Skeletal muscle satellite cell (primary cell): Measurements from ENCODE around the gene SEC22A.
A peak's percentile ranks its signal among the peaks of the same experiment; 100 is the strongest.
"Not testable (repeated sequence)": the region's sequence is repeated elsewhere in the genome, so short reads cannot be mapped to it uniquely, and the experiment has no call there.

ENCODE experiments used
- H3K27me3 ChIP-seq: 2 replicates; pipeline ENCODE4 v1.7.0; 2013; ENCODE audit warnings: low read length; ENCODE audit not compliant: control insufficient read depth, insufficient read depth
- H3K36me3 ChIP-seq: 2 replicates; pipeline ENCODE4 v1.7.0; 2013; ENCODE audit warnings: mild to moderate bottlenecking, control low read depth, low read length; ENCODE audit not compliant: insufficient read depth
- H3K4me1 ChIP-seq: 2 replicates; pipeline ENCODE4 v1.7.0; 2013; ENCODE audit warnings: low read length; ENCODE audit not compliant: control insufficient read depth, insufficient read depth
- H3K4me2 ChIP-seq: 2 replicates; pipeline ENCODE4 v1.7.0; 2013; ENCODE audit warnings: mild to moderate bottlenecking, low read length
- H3K4me3 ChIP-seq: 2 replicates; pipeline ENCODE4 v1.7.0; 2013; ENCODE audit warnings: low read length
- H3K9ac ChIP-seq: 2 replicates; pipeline ENCODE4 v1.7.0; 2013; ENCODE audit warnings: mild to moderate bottlenecking, low read depth, low read length, moderate library complexity
- H3K9me3 ChIP-seq: replicated peaks from 2 replicates; pipeline ENCODE4 v1.7.0; 2013; ENCODE audit warnings: mild to moderate bottlenecking, control low read depth, low read length

SEC22A gene

DNA sequence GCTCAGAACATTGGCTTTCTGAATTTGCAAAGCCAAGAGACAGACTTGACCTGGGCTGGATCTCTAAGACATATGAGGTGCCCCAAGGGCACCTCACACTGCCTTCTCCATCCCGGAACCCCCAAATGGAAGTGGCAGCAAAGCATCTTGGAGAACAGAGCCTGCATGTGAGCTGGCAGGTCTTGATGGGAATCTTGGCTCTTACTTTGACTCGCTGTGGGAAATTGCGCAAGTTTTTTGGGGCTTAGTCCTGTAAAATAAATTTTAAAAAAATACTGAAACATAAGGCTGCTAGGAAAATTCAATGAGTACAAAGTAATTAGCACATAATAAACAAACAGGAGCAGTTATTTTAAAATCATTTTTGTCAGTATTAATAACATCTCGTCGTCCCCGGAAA, 13.7 kb upstream of the SEC22A start:
- Histone ChIP-seq H3K27me3 (no peaks in the 10 kb centered on the region), H3K4me1 (no peaks in the 10 kb centered on the region), H3K9me3 (no peaks in the 10 kb centered on the region), H3K9ac (no peak overlapping the region), H3K4me3 (no peak overlapping the region), H3K36me3 (no peaks in the 10 kb centered on the region), H3K4me2 (no peak overlapping the region)

DNA sequence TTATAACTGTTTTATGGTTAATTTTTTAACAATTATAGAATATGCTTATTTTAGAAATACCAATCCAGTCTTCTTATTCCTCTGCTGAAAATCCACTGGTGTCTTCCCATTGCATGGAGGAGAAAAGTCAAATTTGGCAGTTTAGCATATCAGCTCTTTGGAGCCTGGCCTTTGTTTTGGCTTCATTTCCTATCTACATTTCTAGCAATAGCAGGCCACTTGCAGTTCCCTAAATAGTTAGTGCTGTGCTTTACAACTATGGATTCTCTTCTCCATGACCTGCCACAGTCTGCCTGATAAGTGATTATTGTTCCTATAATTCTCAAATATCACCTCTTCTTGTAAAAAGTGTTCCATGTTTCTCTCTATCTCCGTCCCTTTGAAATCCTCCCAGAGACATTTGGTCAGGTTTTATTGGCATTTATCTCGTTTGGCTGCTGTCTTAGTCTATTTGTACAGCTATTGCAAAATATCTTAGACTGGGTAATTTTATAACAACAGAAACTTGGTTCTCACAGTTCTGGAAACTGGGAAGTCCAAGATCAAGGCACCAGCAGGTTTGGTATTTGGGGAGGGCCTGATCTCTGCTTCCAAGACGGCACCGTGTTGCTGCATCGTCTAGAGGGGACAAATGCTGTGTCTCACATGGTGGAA, 8.2 kb upstream of the SEC22A start:
- Histone ChIP-seq H3K9me3 (no peaks in the 10 kb centered on the region), H3K27me3 (no peaks in the 10 kb centered on the region), H3K4me2 (no peak overlapping the region), H3K4me3 (no peak overlapping the region), H3K36me3 (no peaks in the 10 kb centered on the region), H3K4me1 (no peaks in the 10 kb centered on the region), H3K9ac (no peak overlapping the region)

- H3K4me2 ChIP-seq = no peak overlapping the region
- H3K9me3 ChIP-seq = no peaks in the 10 kb centered on the region
- H3K4me3 ChIP-seq = no peak overlapping the region
- H3K4me1 ChIP-seq = no peaks in the 10 kb centered on the region
- no peaks in the 10 kb centered on the region for H3K27me3 ChIP-seq
- no peak overlapping the region for H3K9ac ChIP-seq
- H3K36me3 ChIP-seq = no peaks in the 10 kb centered on the region
These were observed 7.2 kb upstream of the SEC22A start for GRCh38 chr3:123194552-123194951.

DNA sequence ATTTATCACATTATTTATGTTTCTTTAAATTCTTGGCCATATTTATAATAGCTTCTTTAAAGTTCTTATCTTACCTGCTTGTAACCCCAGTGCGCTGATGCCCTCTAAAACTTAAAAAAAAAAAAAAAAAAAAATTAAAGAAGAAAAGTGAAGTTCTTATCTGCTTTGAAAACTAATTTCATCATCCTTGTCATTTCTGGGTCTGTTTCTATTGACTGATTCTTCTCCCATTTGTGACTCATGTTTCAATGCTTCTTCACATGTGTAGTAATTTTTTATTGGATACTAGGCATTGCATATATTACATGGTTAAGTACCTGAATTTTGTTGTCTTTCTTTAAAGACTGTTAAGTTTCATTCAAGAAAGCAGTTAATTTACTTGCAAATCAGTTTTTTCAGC, 3.4 kb upstream of the SEC22A start:
- H3K4me2 ChIP-seq = no peak overlapping the region
- H3K4me1 ChIP-seq = peaks cover 8% of the 10 kb centered on the region
- no peak overlapping the region for H3K4me3 ChIP-seq
- no peaks in the 10 kb centered on the region for H3K27me3 ChIP-seq
- H3K9me3 ChIP-seq = no peaks in the 10 kb centered on the region
- H3K36me3 ChIP-seq = no peaks in the 10 kb centered on the region
- no peak overlapping the region for H3K9ac ChIP-seq

- peak overlapping the region; percentile 93 for H3K9ac ChIP-seq
- no peaks in the 10 kb centered on the region for H3K27me3 ChIP-seq
- H3K9me3 ChIP-seq = no peaks in the 10 kb centered on the region
- H3K4me3 ChIP-seq = peak overlapping the region; percentile 90
- H3K4me1 ChIP-seq = peaks cover 8% of the 10 kb centered on the region
- H3K4me2 ChIP-seq = peak overlapping the region; percentile 90
- H3K36me3 ChIP-seq = no peaks in the 10 kb centered on the region
These were observed 553 bp upstream of the SEC22A start for GRCh38 chr3:123201223-123201556.

GRCh38 chr3:123202451-123202850, 708 bp downstream of the SEC22A start:
- Histone ChIP-seq H3K4me3 (peak overlapping the region; percentile 90), H3K4me1 (peaks cover 8% of the 10 kb centered on the region), H3K27me3 (no peaks in the 10 kb centered on the region), H3K36me3 (no peaks in the 10 kb centered on the region), H3K9ac (peak overlapping the region; percentile 93), H3K9me3 (no peaks in the 10 kb centered on the region), H3K4me2 (peak overlapping the region; percentile 90)

GRCh38 chr3:123218990-123219389, 17.2 kb downstream of the SEC22A start:
- H3K9me3 ChIP-seq = no peaks in the 10 kb centered on the region
- H3K27me3 ChIP-seq = no peaks in the 10 kb centered on the region
- no peak overlapping the region for H3K4me2 ChIP-seq
- H3K9ac ChIP-seq = no peak overlapping the region
- H3K36me3 ChIP-seq = peaks cover 6% of the 10 kb centered on the region
- H3K4me3 ChIP-seq = no peak overlapping the region
- H3K4me1 ChIP-seq = no peaks in the 10 kb centered on the region

DNA sequence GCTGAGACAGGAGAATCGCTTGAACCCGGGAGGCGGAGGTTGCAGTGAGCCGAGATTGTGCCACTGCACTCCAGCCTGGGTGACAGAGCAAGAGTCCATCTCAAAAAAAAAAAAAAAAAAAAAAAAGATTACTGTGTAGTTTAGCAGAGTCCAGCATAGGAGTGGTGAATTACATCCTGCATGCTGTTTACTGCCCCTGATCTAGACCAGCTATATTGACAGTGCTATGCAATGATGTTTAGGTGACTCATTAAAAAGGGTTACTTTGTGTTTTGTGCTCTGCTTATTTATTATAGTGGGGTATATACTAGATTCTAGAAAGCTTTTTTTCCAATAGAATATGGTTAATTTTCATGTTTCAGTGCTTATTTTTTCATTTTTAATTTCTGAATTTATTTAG, 19.6 kb downstream of the SEC22A start:
- not testable (repeated sequence) for H3K9me3 ChIP-seq, H3K27me3 ChIP-seq, H3K4me3 ChIP-seq, H3K4me1 ChIP-seq, H3K4me2 ChIP-seq, H3K36me3 ChIP-seq, H3K9ac ChIP-seq

- no peak overlapping the region for H3K4me3 ChIP-seq
- H3K4me2 ChIP-seq = no peak overlapping the region
- H3K9me3 ChIP-seq = no peaks in the 10 kb centered on the region
- H3K4me1 ChIP-seq = no peaks in the 10 kb centered on the region
- H3K9ac ChIP-seq = no peak overlapping the region
- no peaks in the 10 kb centered on the region for H3K27me3 ChIP-seq
- H3K36me3 ChIP-seq = peaks cover 15% of the 10 kb centered on the region
These were observed 23.3 kb downstream of the SEC22A start for GRCh38 chr3:123225016-123225415.

GRCh38 chr3:123226549-123226948, 24.8 kb downstream of the SEC22A start:
- Histone ChIP-seq H3K4me3 (no peak overlapping the region), H3K4me2 (no peak overlapping the region), H3K27me3 (no peaks in the 10 kb centered on the region), H3K36me3 (peaks cover 15% of the 10 kb centered on the region), H3K9ac (no peak overlapping the region), H3K9me3 (no peaks in the 10 kb centered on the region), H3K4me1 (no peaks in the 10 kb centered on the region)

GRCh38 chr3:123229145-123229544, 27.4 kb downstream of the SEC22A start:
- no peaks in the 10 kb centered on the region for H3K9me3 ChIP-seq
- no peak overlapping the region for H3K4me3 ChIP-seq
- no peaks in the 10 kb centered on the region for H3K27me3 ChIP-seq
- H3K4me2 ChIP-seq = no peak overlapping the region
- H3K9ac ChIP-seq = no peak overlapping the region
- H3K36me3 ChIP-seq = peaks cover 15% of the 10 kb centered on the region
- no peaks in the 10 kb centered on the region for H3K4me1 ChIP-seq

DNA sequence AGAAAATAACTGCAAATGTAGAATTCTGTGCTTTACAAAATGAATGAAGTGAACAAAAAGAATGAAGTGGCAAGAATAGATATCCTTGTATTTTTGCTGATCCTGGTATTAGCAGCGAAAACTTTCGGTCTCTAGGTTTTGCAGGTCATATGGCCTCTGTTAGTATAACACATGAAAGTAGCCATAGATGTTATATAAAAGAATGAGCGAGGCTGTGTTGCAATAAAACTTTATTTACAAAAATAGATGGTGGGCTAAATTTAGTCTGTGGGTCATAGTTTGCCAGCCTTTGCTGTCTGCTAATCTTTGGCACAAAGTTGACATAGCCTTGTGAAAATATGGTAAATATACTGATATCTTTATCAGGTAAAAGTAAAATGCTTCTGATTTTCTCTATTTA, 35.2 kb downstream of the SEC22A start:
- no peaks in the 10 kb centered on the region for H3K4me1 ChIP-seq
- H3K4me3 ChIP-seq = no peak overlapping the region
- no peak overlapping the region for H3K9ac ChIP-seq
- no peaks in the 10 kb centered on the region for H3K9me3 ChIP-seq
- no peaks in the 10 kb centered on the region for H3K27me3 ChIP-seq
- no peak overlapping the region for H3K4me2 ChIP-seq
- peaks cover 6% of the 10 kb centered on the region for H3K36me3 ChIP-seq
